Measurements from ENCODE around the gene OR6V1. TPM values are rescaled to one million over a fixed set of nuclear protein-coding genes. Genes with fewer than 3 reads are reported as not detected.
A peak's percentile ranks its signal among the peaks of the same experiment; 100 is the strongest.

Gene OR6V1
- total RNA-seq, 1 donor from 2014 or later = not detected

- peaks cover 5% of the 10 kb centered on the region for H3K27me3 Mint-ChIP-seq (ENCODE audit: low read depth, unreplicated experiment)
- H3K9me3 ChIP-seq (ENCODE audit: insufficient read depth, low read depth, low read length) = no peaks in the 10 kb centered on the region
- DNase-seq (ENCODE audit: low read depth) (peak; percentile 8), FAIRE-seq (peak; percentile 58)
- no peaks in the 10 kb centered on the region for H3K4me1 ChIP-seq (ENCODE audit: insufficient read depth, low read length)
- H3K4me3 Mint-ChIP-seq (ENCODE audit: unreplicated experiment) = peak overlapping the region; percentile 73
- H3K9me3 Mint-ChIP-seq (ENCODE audit: unreplicated experiment) = no peaks in the 10 kb centered on the region
- H3K36me3 Mint-ChIP-seq (ENCODE audit: low read depth, unreplicated experiment) = no peaks in the 10 kb centered on the region
- no peaks in the 10 kb centered on the region for H4K20me1 ChIP-seq (ENCODE audit: insufficient read depth, low read length)
- H2AFZ ChIP-seq (ENCODE audit: low read depth, low read length) = peak overlapping the region; percentile 94
- no peak overlapping the region for H3K27ac ChIP-seq (ENCODE audit: low read depth, low read length)
- H3K36me3 ChIP-seq (ENCODE audit: insufficient read depth, low read length) = no peaks in the 10 kb centered on the region
- H3K4me1 Mint-ChIP-seq (ENCODE audit: low read depth, unreplicated experiment) = no peaks in the 10 kb centered on the region
- peak overlapping the region; percentile 27 for H3K4me3 ChIP-seq (ENCODE audit: insufficient read depth, low read depth, low read length)
- H3K27me3 ChIP-seq (ENCODE audit: insufficient read depth, low read length) = no peaks in the 10 kb centered on the region
- H3K79me2 ChIP-seq (ENCODE audit: insufficient read depth, low read length) = no peaks in the 10 kb centered on the region
- H3K27ac Mint-ChIP-seq (ENCODE audit: unreplicated experiment) = peak overlapping the region; percentile 85
- no peak overlapping the region for H3K9ac ChIP-seq (ENCODE audit: low read length)
- TF ChIP-seq CTCF (IDR thresholded peaks at IDR 0.05; ENCODE audit: insufficient read depth, low read depth, low read length) (peak; percentile 79), EZH2 (IDR thresholded peaks at IDR 0.05; ENCODE audit: insufficient read depth, low read length) (no peak)
- H3K4me2 ChIP-seq (ENCODE audit: low read length) = peak overlapping the region; percentile 76
Observed at GRCh38 chr7:143003393-143004051, 48.6 kb upstream of the OR6V1 start.

- DNase-seq (ENCODE audit: low read depth) = no peak
Observed at GRCh38 chr7:143005632-143006260, 46.4 kb upstream of the OR6V1 start.

More at GRCh38 chr7:143005632-143006260, 46.4 kb upstream of the OR6V1 start:
- no peak overlapping the region for H2AFZ ChIP-seq (ENCODE audit: low read depth, low read length)
- no peaks in the 10 kb centered on the region for H4K20me1 ChIP-seq (ENCODE audit: insufficient read depth, low read length)
- Mint-ChIP-seq H3K27ac (ENCODE audit: unreplicated experiment) (no peak overlapping the region), H3K36me3 (ENCODE audit: low read depth, unreplicated experiment) (no peaks in the 10 kb centered on the region), H3K4me3 (ENCODE audit: unreplicated experiment) (no peak overlapping the region), H3K27me3 (ENCODE audit: low read depth, unreplicated experiment) (peaks cover 5% of the 10 kb centered on the region), H3K9me3 (ENCODE audit: unreplicated experiment) (no peaks in the 10 kb centered on the region), H3K4me1 (ENCODE audit: low read depth, unreplicated experiment) (peaks cover 5% of the 10 kb centered on the region)
- H3K79me2 ChIP-seq (ENCODE audit: insufficient read depth, low read length) = no peaks in the 10 kb centered on the region
- H3K4me2 ChIP-seq (ENCODE audit: low read length) = no peak overlapping the region
- H3K27me3 ChIP-seq (ENCODE audit: insufficient read depth, low read length) = no peaks in the 10 kb centered on the region
- H3K27ac ChIP-seq (ENCODE audit: low read depth, low read length) = no peak overlapping the region
- no peak overlapping the region for H3K4me3 ChIP-seq (ENCODE audit: insufficient read depth, low read depth, low read length)
- no peaks in the 10 kb centered on the region for H3K36me3 ChIP-seq (ENCODE audit: insufficient read depth, low read length)
- FAIRE-seq = no peak
- no peaks in the 10 kb centered on the region for H3K9me3 ChIP-seq (ENCODE audit: insufficient read depth, low read depth, low read length)
- TF ChIP-seq EZH2 (IDR thresholded peaks at IDR 0.05; ENCODE audit: insufficient read depth, low read length) = no peak
- no peak for TF ChIP-seq CTCF (IDR thresholded peaks at IDR 0.05; ENCODE audit: insufficient read depth, low read depth, low read length)
- no peaks in the 10 kb centered on the region for H3K4me1 ChIP-seq (ENCODE audit: insufficient read depth, low read length)
- no peak overlapping the region for H3K9ac ChIP-seq (ENCODE audit: low read length)
